Activated T-cell treated with anti-CD3 and anti-CD28 coated beads for 1 hour (primary cell): ENCODE results near the gene PAM16.

ENCODE experiments used
- DNase-seq: peaks from one replicate; pipeline ENCODE4 v3.0.0-alpha.2; 2020; ENCODE audit warnings: low read depth

The PAM16 gene

GRCh38 chr16:4383591-4384444, 32.7 kb upstream of the PAM16 start:
- DNase-seq = no peak

- DNase-seq = no peak
Observed at GRCh38 chr16:4382795-4383357, 31.8 kb upstream of the PAM16 start.

GRCh38 chr16:4381935-4382794, 31.0 kb upstream of the PAM16 start:
- no peak for DNase-seq

- no peak for DNase-seq
Observed at GRCh38 chr16:4381072-4381934, 30.2 kb upstream of the PAM16 start.

GRCh38 chr16:4380119-4381063, 29.3 kb upstream of the PAM16 start:
- no peak for DNase-seq

GRCh38 chr16:4378999-4379690, 28.0 kb upstream of the PAM16 start:
- no peak for DNase-seq

- no peak for DNase-seq
Observed at GRCh38 chr16:4378161-4378666, 27.1 kb upstream of the PAM16 start.

GRCh38 chr16:4377573-4378154, 26.5 kb upstream of the PAM16 start:
- no peak for DNase-seq

- no peak for DNase-seq
Observed at GRCh38 chr16:4376893-4377572, 25.9 kb upstream of the PAM16 start.

- no peak for DNase-seq
Observed at GRCh38 chr16:4376126-4376892, 25.2 kb upstream of the PAM16 start.

GRCh38 chr16:4375717-4376116, 24.6 kb upstream of the PAM16 start:
- DNase-seq = no peak

- DNase-seq = no peak
Observed at GRCh38 chr16:4373909-4374742, 23.0 kb upstream of the PAM16 start.

GRCh38 chr16:4373356-4373908, 22.3 kb upstream of the PAM16 start:
- no peak for DNase-seq

- DNase-seq = no peak
Observed at GRCh38 chr16:4372578-4373355, 21.6 kb upstream of the PAM16 start.

- DNase-seq = no peak
Observed at GRCh38 chr16:4372001-4372577, 21.0 kb upstream of the PAM16 start.
